ENCODE measurements around the gene EBF3. TPM values are rescaled to one million over a fixed set of nuclear protein-coding genes. Genes with fewer than 3 reads are reported as not detected.

EBF3 gene
- total and polyA plus RNA-seq, 3 donors from 2014 or later, result 4.0 to 7.6 (median 6.0) TPM

DNA sequence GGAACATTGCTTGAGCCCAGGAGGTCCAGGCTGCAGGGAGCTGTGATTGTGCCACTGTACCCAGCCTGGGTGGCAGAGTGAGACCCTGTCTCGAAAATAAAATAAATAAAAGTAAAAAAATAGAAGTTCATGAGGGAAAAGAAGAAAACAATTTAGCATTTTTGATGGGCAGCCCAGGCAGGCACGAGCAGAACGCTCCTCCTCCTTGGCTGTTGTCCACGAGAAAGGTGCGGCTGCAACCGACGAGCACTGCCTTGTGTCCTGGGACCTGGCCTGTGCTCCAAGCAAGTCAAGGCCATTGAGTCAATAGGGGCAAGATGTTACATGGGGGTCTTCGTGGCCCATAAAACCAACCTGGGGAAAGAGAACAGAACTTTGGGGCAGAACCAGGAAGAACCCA lies 25.6 kb downstream of the EBF3 start:
- Histone ChIP-seq H3K27ac (no peak overlapping the region), H3K36me3 (ENCODE audit: low read depth, missing control alignments) (no peaks in the 10 kb centered on the region), H3K9me3 (no peaks in the 10 kb centered on the region), H3K27me3 (no peaks in the 10 kb centered on the region), H3K4me3 (no peak overlapping the region), H3K4me1 (no peaks in the 10 kb centered on the region)
- WGBS, 2 donors, result 85 to 86% methylated on average over 8 of the region's 8 CpGs
- DNase-seq, result no peak
- no peak for TF ChIP-seq POLR2A (IDR thresholded peaks at IDR 0.05)
- TF ChIP-seq, protein P1, sequence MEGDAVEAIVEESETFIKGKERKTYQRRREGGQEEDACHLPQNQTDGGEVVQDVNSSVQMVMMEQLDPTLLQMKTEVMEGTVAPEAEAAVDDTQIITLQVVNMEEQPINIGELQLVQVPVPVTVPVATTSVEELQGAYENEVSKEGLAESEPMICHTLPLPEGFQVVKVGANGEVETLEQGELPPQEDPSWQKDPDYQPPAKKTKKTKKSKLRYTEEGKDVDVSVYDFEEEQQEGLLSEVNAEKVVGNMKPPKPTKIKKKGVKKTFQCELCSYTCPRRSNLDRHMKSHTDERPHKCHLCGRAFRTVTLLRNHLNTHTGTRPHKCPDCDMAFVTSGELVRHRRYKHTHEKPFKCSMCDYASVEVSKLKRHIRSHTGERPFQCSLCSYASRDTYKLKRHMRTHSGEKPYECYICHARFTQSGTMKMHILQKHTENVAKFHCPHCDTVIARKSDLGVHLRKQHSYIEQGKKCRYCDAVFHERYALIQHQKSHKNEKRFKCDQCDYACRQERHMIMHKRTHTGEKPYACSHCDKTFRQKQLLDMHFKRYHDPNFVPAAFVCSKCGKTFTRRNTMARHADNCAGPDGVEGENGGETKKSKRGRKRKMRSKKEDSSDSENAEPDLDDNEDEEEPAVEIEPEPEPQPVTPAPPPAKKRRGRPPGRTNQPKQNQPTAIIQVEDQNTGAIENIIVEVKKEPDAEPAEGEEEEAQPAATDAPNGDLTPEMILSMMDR (IDR thresholded peaks at IDR 0.05), result no peak
- intact Hi-C loops (cut with DNase I; ENCODE audit: low total_unique reads), result no loop called here

DNA sequence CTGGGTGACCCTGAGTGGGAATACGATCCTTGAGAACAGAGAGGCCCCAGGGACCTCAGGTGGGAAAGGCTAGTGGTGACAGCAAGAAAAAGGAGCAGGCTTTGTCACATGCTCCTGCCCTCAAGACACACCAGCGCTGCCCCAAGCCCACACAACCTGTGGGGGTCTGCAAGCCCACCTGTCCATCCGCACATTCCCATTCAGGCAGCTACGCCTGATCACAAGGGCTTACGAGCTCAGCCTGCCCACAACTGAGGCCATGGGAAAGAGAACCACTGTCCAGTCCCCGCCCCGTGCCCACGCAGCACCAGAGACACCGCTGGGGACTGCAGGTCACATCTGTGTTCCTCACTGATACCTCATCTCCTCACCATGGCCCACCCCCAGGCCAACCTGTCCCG lies 26.7 kb downstream of the EBF3 start:
- Histone ChIP-seq H3K4me1 (no peaks in the 10 kb centered on the region), H3K4me3 (no peak overlapping the region), H3K27ac (no peak overlapping the region), H3K9me3 (no peaks in the 10 kb centered on the region), H3K36me3 (ENCODE audit: low read depth, missing control alignments) (no peaks in the 10 kb centered on the region), H3K27me3 (no peaks in the 10 kb centered on the region)
- 94% methylated on average over 9 to 10 of the region's 10 CpGs for WGBS, 2 donors
- TF ChIP-seq POLR2A (IDR thresholded peaks at IDR 0.05), result no peak
- TF ChIP-seq, protein P1 (IDR thresholded peaks at IDR 0.05), result no peak
- no peak for DNase-seq
- intact Hi-C loops (cut with DNase I; ENCODE audit: low total_unique reads), result no loop called here

DNA sequence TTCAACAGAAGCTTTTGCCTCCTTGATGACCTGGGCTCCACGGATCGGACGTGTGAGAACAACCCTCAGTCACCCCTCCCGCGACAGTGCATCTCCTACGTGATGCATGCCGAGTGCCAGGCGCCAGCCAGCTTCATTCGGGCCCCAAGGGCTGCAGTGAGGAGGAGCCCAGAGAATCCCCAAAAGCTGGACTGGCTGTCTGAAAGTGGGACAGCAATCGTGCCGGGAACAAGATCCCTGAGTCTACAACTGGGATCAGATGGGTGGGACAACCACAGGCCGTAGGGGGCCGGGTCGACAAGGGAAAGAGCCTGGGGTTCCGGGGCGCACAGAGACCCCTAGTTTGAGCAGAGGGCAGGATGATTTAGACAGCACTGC lies 27.2 kb downstream of the EBF3 start:
- DNase-seq, result no peak
- TF ChIP-seq POLR2A (IDR thresholded peaks at IDR 0.05), result no peak
- TF ChIP-seq, protein P1 (IDR thresholded peaks at IDR 0.05), result no peak
- no peaks in the 10 kb centered on the region for H3K27me3 ChIP-seq
- intact Hi-C loops (cut with DNase I; ENCODE audit: low total_unique reads), result no loop called here
- no peak overlapping the region for H3K4me3 ChIP-seq
- no peaks in the 10 kb centered on the region for H3K4me1 ChIP-seq
- H3K36me3 ChIP-seq (ENCODE audit: low read depth, missing control alignments), result no peaks in the 10 kb centered on the region
- no peaks in the 10 kb centered on the region for H3K9me3 ChIP-seq
- H3K27ac ChIP-seq, result no peak overlapping the region
- 89 to 93% methylated on average over 16 of the region's 16 CpGs for WGBS, 2 donors

DNA sequence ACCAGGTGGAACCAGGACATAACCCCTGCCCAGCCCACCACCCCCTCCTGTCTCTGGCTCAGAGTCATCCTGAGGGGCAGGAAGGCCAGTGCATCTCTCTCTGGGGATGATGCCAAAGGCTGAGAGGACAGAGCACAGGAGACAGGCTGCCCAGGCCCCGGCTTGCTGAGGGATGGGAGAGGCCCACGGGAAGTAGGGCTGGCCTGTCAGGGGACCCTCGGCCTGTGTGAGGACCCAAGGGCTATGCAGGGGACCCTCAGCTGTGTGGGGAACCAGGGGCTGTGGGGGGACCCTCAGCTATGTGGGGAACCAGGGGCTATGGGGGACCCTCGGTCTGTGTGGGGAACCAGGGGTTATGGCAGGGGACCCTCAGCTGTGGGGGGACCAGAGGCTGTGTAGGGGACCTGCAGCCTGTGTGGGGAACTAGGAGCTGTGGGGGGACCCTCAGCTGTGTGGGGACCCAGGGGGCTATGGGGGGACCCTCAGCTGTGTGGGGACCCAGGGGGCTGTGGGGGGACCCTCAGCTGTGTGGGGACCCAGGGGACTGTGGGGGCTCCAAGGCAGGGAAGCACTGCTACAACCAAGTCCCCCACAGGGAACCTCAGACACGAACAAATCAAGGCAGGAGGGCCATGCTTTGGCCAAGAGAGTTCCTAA lies 27.7 kb downstream of the EBF3 start:
- DNase-seq, result no peak
- Histone ChIP-seq H3K36me3 (ENCODE audit: low read depth, missing control alignments) (no peaks in the 10 kb centered on the region), H3K4me3 (no peak overlapping the region), H3K9me3 (no peaks in the 10 kb centered on the region), H3K4me1 (no peaks in the 10 kb centered on the region), H3K27me3 (no peaks in the 10 kb centered on the region), H3K27ac (no peak overlapping the region)
- TF ChIP-seq, protein P1 (IDR thresholded peaks at IDR 0.05), result no peak
- TF ChIP-seq POLR2A (IDR thresholded peaks at IDR 0.05), result no peak
- intact Hi-C loops (cut with DNase I; ENCODE audit: low total_unique reads), result no loop called here
- WGBS, 2 donors, result 92 to 93% methylated on average over 4 to 5 of the region's 5 CpGs

DNA sequence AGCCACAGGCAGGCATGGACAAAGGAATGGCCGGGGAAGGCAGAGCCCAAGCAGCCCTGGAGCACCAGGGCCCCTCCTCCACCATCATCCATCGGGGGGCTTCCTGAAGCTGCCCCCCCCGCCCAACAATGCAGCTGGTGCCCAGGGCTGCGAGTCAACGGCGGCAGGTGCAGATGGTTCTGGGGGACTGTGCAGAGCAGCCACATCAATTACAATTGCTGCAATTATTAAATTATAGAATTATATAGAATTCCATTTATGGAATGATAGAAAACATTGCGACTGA lies 28.3 kb downstream of the EBF3 start:
- H3K27me3 ChIP-seq, result no peaks in the 10 kb centered on the region
- H3K27ac ChIP-seq, result no peak overlapping the region
- no peaks in the 10 kb centered on the region for H3K4me1 ChIP-seq
- TF ChIP-seq POLR2A (IDR thresholded peaks at IDR 0.05), result no peak
- TF ChIP-seq, protein P1 (IDR thresholded peaks at IDR 0.05), result no peak
- no peak overlapping the region for H3K4me3 ChIP-seq
- no peaks in the 10 kb centered on the region for H3K9me3 ChIP-seq
- no peak for DNase-seq
- intact Hi-C loops (cut with DNase I; ENCODE audit: low total_unique reads), result no loop called here
- H3K36me3 ChIP-seq (ENCODE audit: low read depth, missing control alignments), result no peaks in the 10 kb centered on the region
- 94 to 95% methylated on average over 3 to 7 of the region's 7 CpGs for WGBS, 2 donors
